Measurements from ENCODE around the gene PDZRN4.
A peak's percentile ranks its signal among the peaks of the same experiment; 100 is the strongest.
"Not testable (repeated sequence)": the region's sequence is repeated elsewhere in the genome, so short reads cannot be mapped to it uniquely, and the experiment has no call there.

The PDZRN4 gene

GRCh38 chr12:41515953-41516352, 327.8 kb downstream of the PDZRN4 start:
- DNase-seq = no peak

DNA sequence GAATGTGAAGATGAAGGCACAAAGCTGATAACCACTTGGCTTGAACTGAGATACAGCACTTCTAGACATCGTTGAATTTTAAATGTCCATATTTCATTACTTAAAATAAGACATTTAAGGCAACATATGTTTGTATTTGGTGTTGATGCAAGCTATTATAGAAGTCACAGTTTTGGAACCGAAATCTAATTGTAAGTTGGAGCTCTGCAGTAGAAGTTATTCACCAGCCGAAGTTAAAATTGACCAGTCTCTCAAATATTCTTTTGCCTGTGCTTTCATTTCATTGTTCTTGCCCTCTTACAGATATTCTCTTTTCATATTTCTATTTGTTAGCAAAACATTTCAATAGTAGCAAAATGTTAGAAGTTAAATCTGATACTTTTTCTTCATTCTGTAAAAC, 332.7 kb downstream of the PDZRN4 start:
- DNase-seq = no peak

DNA sequence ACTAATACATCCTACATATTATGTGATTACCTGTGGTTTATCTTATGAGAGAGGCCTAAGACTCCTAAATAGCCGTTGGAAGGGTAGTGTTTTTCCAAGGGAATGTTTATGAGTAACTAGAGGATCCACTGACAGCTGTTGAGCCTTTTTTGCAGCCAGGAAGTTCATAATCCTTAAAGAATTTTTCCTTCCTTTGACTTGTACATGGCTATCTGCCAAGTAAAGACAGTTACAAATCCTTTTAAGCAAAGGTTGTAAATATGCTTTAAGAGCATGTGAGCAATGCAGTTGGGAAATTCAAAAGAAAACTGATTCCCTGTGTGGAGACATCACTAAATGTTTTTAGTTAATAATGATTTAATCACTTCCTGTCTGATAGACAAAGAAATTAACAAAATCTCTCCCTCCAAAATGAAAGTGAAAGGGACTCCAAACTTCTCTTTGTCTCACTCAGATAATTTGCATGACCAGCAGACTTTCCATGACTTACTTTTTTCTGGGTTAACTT, 333.8 kb downstream of the PDZRN4 start:
- DNase-seq = peak; percentile 23

- DNase-seq = no peak
Observed at GRCh38 chr12:41527062-41527461, 338.9 kb downstream of the PDZRN4 start.

- DNase-seq = no peak
Observed at GRCh38 chr12:41527534-41528116, 339.5 kb downstream of the PDZRN4 start.

DNA sequence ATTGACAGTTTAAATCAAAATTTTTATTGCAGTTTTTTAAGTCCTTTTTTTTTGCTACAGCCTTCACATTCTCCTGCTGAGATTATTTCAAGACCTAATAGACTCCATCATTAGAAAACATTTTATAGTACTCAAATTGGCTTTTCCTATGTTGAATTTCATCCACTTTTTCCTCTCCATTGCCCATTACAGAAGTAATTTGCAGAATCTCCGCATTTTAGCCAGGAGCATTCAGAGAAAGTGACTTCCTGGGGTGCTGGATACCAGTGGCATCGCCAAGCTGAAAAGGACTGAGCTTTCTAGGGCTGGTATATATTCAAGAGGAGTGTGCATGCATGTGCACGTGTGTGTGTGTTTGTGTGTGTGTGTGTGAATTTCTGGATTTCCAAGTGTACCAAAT, 340.8 kb downstream of the PDZRN4 start:
- no peak for DNase-seq

GRCh38 chr12:41530441-41530840, 342.3 kb downstream of the PDZRN4 start:
- DNase-seq = no peak

DNA sequence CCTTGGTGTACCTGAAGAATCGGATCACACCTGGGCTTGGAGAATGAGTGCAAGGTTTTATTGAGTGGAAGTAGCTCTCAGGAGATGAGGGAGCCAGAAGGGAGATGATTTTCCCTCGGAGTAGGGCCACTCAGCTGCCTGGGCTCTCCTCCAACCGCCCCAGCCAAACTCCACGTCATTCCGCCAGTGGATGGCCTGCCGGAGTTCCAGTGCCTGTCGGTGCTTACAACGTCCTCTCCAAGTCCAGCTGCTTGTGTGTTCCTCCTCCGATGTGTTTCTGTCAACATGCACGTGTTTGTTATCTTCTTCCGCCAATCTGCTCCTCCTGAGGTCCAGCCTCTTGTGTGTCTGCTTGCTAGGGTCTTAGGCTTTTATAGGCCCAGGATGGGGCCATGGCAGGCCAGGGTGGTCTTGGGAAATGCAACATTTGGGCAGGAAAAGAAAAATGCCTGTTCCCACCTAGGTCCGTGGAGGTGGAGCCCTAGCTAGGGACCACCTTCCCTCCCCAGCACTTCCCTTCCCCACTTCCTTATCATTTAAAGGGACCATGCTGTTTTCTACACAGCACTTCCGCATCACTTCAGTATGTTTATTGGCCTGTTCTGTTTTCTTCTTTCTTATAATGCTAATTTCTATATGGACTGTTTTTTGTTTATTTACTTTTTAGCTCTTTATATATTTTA, 343.2 kb downstream of the PDZRN4 start:
- DNase-seq = no peak

DNA sequence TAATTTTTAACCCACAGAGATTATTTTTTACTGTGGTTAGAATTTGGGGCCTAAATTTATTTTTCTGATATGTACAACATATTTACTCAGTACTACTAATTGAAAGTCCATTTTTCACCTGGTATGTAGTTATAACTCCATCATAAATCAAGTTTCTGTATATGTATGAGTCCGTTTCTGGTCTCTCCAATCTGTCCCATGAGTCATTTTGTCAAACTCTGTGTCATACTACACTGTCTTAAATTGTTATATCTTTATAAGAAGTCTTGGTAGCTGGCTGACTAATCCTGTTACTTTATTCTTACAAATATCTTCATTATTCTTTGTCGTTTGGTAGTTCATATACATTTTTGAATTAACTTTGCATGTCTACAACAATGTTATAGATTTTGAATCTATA, 344.0 kb downstream of the PDZRN4 start:
- DNase-seq = no peak

- DNase-seq = no peak
Observed at GRCh38 chr12:41536813-41537490, 348.8 kb downstream of the PDZRN4 start.

DNA sequence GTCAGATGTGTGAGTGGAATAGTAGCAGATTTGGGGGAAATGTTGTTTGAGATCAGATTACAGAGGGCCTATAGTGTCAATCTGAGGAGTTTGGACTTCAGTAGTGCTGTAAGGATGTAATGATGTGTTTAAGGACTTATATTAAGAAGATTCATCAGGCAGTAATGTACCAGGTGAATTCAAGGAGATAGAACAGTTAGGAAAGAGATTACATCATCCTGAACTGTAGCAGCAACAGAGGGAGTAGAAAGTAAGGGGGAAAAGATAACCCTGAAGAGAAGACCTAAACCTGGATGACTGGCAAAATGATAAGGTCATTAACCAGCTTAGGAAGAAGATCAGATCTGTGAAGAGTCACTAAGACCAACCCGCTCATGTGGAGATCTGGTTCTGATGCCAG, 349.4 kb downstream of the PDZRN4 start:
- no peak for DNase-seq

- DNase-seq = no peak
Observed at GRCh38 chr12:41545761-41546160, 357.6 kb downstream of the PDZRN4 start.

GRCh38 chr12:41547071-41547470, 359.0 kb downstream of the PDZRN4 start:
- not testable (repeated sequence) for DNase-seq

- DNase-seq = no peak
Observed at GRCh38 chr12:41548926-41549325, 360.8 kb downstream of the PDZRN4 start.

DNA sequence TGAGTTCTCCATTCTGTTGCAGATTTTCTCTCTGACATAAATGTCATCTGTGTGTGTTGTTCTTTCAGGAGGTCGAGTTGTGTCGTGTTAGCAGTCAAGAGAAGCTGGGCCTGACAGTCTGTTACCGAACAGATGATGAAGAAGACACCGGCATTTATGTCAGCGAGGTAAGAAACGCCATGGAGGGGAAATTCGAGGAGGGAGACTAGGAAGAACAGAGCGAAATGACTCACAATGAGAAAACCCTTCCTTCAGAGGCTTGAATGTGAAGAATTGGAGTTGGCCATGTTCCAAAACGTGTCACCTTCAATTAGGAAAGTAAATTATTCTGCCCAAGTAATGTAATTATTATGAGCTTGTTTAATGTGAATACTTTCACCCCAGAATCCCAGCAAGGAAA, 364.5 kb downstream of the PDZRN4 start:
- DNase-seq = no peak

DNA sequence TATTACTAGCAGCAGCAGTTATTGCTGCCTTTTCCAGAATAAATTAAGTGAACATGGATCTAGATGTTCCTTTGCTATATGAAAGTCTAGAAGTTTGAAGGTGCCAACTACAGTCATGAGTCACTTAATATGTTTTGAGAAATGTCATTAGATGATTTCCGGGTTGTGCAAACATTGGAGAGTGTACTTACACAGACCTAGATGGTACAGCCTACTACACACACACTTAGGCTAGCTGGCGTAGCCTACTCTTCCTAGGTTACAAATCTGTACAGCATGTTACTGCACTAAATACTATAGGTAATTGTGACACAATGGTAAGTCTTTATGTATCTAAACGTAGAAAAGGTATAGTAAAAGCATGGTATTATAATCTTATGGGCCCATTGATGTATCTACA, 368.1 kb downstream of the PDZRN4 start:
- no peak for DNase-seq

DNA sequence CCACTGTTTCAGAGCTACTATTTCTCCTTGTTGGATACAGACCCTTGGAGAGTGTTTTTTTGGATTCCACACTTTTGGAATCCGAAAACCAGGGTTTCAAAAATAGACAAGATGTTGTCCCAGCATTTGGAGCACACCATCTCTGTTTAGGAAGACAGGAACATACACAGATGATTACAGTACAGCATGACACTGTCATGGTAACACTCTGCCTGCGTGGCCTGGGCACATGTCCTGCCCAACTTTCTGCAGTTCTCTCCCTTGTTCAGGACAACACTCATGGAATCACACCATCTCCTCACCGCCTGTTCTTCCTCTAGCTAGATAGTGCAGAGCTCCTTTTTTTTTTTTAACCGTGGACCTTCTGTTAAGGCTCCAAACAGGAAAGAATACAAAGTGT, 369.2 kb downstream of the PDZRN4 start:
- no peak for DNase-seq

DNA sequence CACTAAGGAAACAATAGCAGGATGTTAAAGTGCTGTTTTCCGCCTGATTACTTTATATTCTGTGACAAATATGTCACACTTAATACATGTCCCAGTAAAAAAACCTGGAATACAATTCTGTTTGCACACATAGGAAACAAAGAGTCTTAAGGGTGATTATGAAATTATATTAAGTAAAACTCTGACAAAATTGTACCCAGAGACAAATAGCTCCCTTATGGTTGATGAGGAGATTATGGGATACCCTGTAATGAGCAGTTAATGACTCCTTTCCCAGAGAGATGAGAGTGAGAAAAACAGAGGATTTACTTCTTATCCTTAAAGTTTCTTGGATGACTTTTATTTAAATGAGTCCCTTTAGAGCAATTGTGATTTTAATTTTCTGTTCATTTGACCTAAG, 370.6 kb downstream of the PDZRN4 start:
- DNase-seq = no peak

GRCh38 chr12:41563051-41563450, 374.9 kb downstream of the PDZRN4 start:
- no peak for DNase-seq

DNA sequence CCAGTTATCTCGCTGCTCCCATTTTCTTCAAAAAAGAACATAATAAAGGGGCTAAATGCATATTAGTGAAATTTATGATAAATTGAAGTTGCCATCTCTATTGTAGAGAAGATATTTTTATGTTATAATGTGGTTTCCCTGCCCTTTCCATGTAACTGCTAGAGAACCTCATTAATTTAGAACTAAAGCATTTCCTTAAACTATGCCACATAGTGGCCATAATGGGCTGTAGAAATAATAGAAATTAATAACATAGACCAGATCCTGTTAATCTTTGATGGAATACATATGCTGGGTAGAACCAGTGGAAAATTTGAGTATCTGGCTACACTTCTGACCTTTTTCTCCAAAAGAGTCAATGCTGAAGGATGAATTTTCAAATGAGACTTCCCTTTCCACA, 376.7 kb downstream of the PDZRN4 start:
- no peak for DNase-seq

GRCh38 chr12:41566703-41567102, 378.6 kb downstream of the PDZRN4 start:
- no peak for DNase-seq

DNA sequence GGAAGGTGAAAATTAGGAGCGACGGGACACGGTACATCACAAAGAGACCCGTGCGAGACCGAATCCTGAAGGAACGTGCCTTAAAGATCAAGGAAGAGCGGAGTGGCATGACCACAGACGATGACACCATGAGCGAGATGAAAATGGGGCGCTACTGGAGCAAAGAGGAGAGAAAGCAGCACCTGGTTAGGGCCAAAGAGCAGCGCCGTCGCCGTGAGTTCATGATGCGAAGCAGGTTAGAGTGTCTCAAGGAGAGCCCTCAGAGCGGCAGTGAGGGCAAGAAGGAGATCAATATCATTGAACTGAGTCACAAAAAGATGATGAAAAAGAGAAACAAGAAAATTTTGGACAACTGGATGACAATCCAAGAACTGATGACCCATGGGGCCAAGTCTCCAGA, 385.3 kb downstream of the PDZRN4 start:
- no peak for DNase-seq

GRCh38 chr12:41576925-41577324, 388.8 kb downstream of the PDZRN4 start:
- DNase-seq = no peak

- no peak for DNase-seq
Observed at GRCh38 chr12:41577995-41578394, 389.9 kb downstream of the PDZRN4 start.

All from DMS79 treated with DMSO at 0.1 percent for 48 hours (cell line).